ENCODE data around the gene RNASE9. TPM values are rescaled to one million over a fixed set of nuclear protein-coding genes. Genes with fewer than 3 reads are reported as not detected.
"Not testable (repeated sequence)": the region's sequence is repeated elsewhere in the genome, so short reads cannot be mapped to it uniquely, and the experiment has no call there.

The RNASE9 gene
- total RNA-seq, 2 experiments from 2014 or later = not detected

GRCh38 chr14:20569865-20570264 is 9.0 kb upstream of the RNASE9 start:
- H3K27me3 Mint-ChIP-seq (ENCODE audit: low read depth); H3K36me3 Mint-ChIP-seq (ENCODE audit: low read depth); DNase-seq; H3K27ac Mint-ChIP-seq; H3K9me3 Mint-ChIP-seq; intact Hi-C loops (cut with micrococcal nuclease); H3K4me3 Mint-ChIP-seq: not testable (repeated sequence)
- CTCF ChIA-PET = interaction anchor here (0.8 to 1.1 kb wide), 2 partner anchors 18 to 252 kb away, joined by 3 read pairs; partner anchors contain the start of gene RNASE11
- peaks cover 11% of the 10 kb centered on the region for H3K4me1 Mint-ChIP-seq (ENCODE audit: low read depth)

DNA sequence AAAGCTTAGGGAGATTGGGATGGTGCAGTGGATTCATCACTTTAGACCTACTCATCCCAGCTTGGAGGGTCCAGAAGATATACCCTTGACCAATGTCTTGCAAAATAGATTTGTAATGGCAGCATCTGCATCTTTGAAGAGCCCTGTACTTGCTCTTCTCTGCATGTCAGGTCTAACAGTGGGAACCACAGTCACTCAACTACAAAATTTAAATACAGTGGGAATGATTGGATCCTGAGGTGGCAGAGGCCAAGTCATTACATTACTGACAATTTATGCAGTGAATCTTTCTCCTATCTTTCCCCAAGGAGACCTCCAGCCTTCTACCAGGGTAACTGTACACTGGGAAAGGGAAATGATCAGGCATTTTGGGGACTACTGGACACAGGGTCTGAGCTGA is 8.2 kb upstream of the RNASE9 start:
- H3K4me1 Mint-ChIP-seq (ENCODE audit: low read depth) = peaks cover 11% of the 10 kb centered on the region
- no peak for DNase-seq
- no peak overlapping the region for H3K27ac Mint-ChIP-seq
- peaks cover 2% of the 10 kb centered on the region for H3K36me3 Mint-ChIP-seq (ENCODE audit: low read depth)
- intact Hi-C loops (cut with micrococcal nuclease) = no loop called here
- peaks cover 10% of the 10 kb centered on the region for H3K9me3 Mint-ChIP-seq
- H3K4me3 Mint-ChIP-seq = no peak overlapping the region
- CTCF ChIA-PET = interaction anchor here (0.8 to 1.1 kb wide), 2 partner anchors 18 to 253 kb away, joined by 3 read pairs; partner anchors contain the start of gene RNASE11
- H3K27me3 Mint-ChIP-seq (ENCODE audit: low read depth) = no peaks in the 10 kb centered on the region

DNA sequence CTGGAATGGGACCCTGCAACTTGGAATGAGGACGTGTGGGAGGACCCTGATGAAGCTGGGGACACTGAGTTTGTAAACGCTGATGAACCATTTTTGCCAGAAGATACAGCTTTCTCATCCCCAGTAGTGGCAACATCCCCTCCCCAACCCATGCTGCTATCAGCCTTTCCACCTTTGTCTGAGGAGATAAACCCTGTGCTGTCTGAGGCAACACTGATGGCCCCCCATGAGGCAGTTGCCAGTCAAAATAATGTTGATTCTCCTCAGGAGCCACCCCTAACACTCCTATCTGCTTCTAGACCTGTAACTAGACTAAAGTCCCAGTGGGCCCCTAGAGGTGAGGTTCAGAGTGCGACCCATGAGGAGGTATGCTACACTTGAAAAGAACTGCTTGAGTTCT is 7.5 kb upstream of the RNASE9 start:
- Mint-ChIP-seq H3K27ac (no peak overlapping the region), H3K4me3 (no peak overlapping the region), H3K4me1 (ENCODE audit: low read depth) (peaks cover 11% of the 10 kb centered on the region), H3K36me3 (ENCODE audit: low read depth) (peaks cover 2% of the 10 kb centered on the region), H3K9me3 (peaks cover 10% of the 10 kb centered on the region), H3K27me3 (ENCODE audit: low read depth) (no peaks in the 10 kb centered on the region)
- DNase-seq = no peak
- intact Hi-C loops (cut with micrococcal nuclease) = no loop called here
- CTCF ChIA-PET = interaction anchor here (1.1 kb wide), 1 partner anchor 13 kb away, joined by 3 read pairs; no protein-coding TSS in a partner anchor

DNA sequence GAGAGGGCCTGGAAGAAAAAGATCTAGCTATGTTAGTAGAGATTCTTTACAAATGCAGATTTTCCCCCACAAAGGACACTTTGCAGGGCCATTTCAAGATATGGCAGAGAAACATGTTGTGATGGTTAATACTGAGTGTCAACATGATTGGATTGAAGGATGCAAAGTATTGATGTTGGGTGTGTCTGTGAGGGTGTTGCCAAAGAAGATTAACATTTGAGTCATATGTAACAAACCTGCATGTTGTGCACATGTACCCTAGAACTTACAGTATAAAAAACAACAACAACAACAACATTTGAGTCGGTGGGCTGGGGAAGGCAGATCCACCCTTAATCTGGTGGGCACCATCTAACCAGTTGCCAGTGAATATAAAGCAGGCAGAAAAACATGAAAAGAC is 6.4 kb upstream of the RNASE9 start:
- CTCF ChIA-PET = interaction anchor here (1.2 kb wide), 1 partner anchor 43 kb away, joined by 4 read pairs; no protein-coding TSS in a partner anchor
- H3K36me3 Mint-ChIP-seq (ENCODE audit: low read depth); H3K9me3 Mint-ChIP-seq; H3K4me3 Mint-ChIP-seq; H3K27ac Mint-ChIP-seq; DNase-seq; intact Hi-C loops (cut with micrococcal nuclease); H3K27me3 Mint-ChIP-seq (ENCODE audit: low read depth): not testable (repeated sequence)
- peaks cover 11% of the 10 kb centered on the region for H3K4me1 Mint-ChIP-seq (ENCODE audit: low read depth)

DNA sequence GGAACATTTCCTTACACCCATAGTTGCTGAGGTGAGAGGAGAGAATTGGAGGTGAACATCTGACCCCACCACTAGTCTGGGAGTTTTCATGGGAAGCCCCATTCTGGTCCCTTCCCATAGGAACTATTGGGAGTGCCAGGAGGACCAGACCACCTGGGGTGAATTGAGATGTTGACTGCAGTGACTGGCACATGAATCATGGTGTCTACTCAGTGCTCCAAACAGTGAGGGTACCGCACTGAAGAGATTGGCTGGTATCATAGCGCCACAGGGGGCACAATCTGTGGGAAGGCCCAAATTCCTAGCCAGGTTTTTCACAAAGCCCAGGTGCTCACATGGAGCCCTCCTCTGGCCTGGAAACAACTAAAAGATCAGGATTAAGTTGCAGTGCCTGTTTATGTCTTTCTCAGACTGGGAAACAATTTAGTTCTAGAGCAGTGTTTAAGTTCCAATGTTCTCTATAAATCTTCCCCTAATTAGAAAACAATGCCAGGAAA is 3.7 kb upstream of the RNASE9 start:
- H3K36me3 Mint-ChIP-seq (ENCODE audit: low read depth) = peaks cover 2% of the 10 kb centered on the region
- H3K27me3 Mint-ChIP-seq (ENCODE audit: low read depth) = no peaks in the 10 kb centered on the region
- peaks cover 10% of the 10 kb centered on the region for H3K9me3 Mint-ChIP-seq
- no peak overlapping the region for H3K4me3 Mint-ChIP-seq
- no peak overlapping the region for H3K27ac Mint-ChIP-seq
- intact Hi-C loops (cut with micrococcal nuclease) = no loop called here
- DNase-seq = no peak
- CTCF ChIA-PET = no interaction called here
- H3K4me1 Mint-ChIP-seq (ENCODE audit: low read depth) = peaks cover 11% of the 10 kb centered on the region

- Mint-ChIP-seq H3K4me1 (ENCODE audit: low read depth) (peaks cover 11% of the 10 kb centered on the region), H3K36me3 (ENCODE audit: low read depth) (peaks cover 2% of the 10 kb centered on the region), H3K27me3 (ENCODE audit: low read depth) (no peaks in the 10 kb centered on the region), H3K9me3 (peaks cover 4% of the 10 kb centered on the region), H3K27ac (no peak overlapping the region), H3K4me3 (no peak overlapping the region)
- DNase-seq = no peak
- CTCF ChIA-PET = no interaction called here
- intact Hi-C loops (cut with micrococcal nuclease) = no loop called here
These were observed 3.1 kb upstream of the RNASE9 start for GRCh38 chr14:20563971-20564370.

DNA sequence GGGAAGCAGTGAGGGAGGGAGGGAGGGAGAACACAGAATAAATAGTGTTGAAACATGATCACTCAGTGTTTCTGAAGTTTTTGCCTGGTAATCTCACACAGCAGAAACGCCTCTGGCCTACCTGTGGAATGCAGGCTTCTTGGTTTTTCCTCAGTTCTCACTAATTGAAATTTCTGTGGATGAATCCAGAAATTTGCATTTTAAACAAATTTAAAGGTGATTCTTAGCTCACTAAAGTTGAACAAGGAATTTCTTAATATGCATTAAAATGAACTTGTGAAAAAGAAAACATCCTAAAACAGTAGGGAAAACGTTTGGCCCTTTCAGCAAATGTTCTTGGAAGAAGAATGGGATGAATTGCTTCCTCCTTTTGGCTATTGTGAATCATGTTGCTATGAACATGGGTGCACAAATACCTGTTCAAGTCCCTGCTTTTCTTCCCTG is 1.4 kb downstream of the RNASE9 start:
- Mint-ChIP-seq H3K9me3 (no peaks in the 10 kb centered on the region), H3K4me3 (no peak overlapping the region), H3K4me1 (ENCODE audit: low read depth) (no peaks in the 10 kb centered on the region), H3K36me3 (ENCODE audit: low read depth) (no peaks in the 10 kb centered on the region), H3K27ac (no peak overlapping the region), H3K27me3 (ENCODE audit: low read depth) (no peaks in the 10 kb centered on the region)
- CTCF ChIA-PET = no interaction called here
- no peak for DNase-seq
- intact Hi-C loops (cut with micrococcal nuclease) = loop anchor here (5.0 kb wide), 1 partner anchor 42 kb away; no protein-coding TSS in a partner anchor

DNA sequence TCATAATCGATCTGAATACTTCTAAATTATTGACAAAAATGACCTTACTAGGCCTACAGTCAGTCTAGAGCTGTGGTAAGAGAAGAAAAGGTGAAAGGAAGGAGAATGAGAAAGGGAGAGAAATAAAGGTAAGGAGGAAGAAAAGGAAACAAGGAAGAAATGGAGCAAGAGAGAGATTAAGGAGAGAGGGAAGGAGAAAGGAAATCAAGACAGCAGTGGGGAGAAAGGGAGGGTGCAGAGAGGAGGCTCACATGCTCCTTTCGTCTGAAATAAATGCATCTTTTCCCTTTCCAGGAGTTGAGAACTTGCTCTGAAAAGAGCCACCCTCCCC is 3.7 kb downstream of the RNASE9 start:
- H3K36me3 Mint-ChIP-seq (ENCODE audit: low read depth) = no peaks in the 10 kb centered on the region
- intact Hi-C loops (cut with micrococcal nuclease) = loop anchor here (5.0 kb wide), 1 partner anchor 40 kb away; no protein-coding TSS in a partner anchor
- no peaks in the 10 kb centered on the region for H3K27me3 Mint-ChIP-seq (ENCODE audit: low read depth)
- CTCF ChIA-PET = no interaction called here
- no peak for DNase-seq
- H3K4me3 Mint-ChIP-seq = no peak overlapping the region
- no peaks in the 10 kb centered on the region for H3K4me1 Mint-ChIP-seq (ENCODE audit: low read depth)
- H3K27ac Mint-ChIP-seq = no peak overlapping the region
- no peaks in the 10 kb centered on the region for H3K9me3 Mint-ChIP-seq

- intact Hi-C loops (cut with micrococcal nuclease) = loop anchor here (5.0 kb wide), 1 partner anchor 39 kb away; no protein-coding TSS in a partner anchor
- no peak overlapping the region for H3K27ac Mint-ChIP-seq
- CTCF ChIA-PET = no interaction called here
These were observed 4.2 kb downstream of the RNASE9 start for GRCh38 chr14:20556500-20557211.

GRCh38 chr14:20555845-20556244 is 5.0 kb downstream of the RNASE9 start:
- CTCF ChIA-PET = interaction anchor here (0.8 kb wide), 1 partner anchor 68 kb away, joined by 3 read pairs; no protein-coding TSS in a partner anchor
- DNase-seq = no peak
- Mint-ChIP-seq H3K4me1 (ENCODE audit: low read depth) (no peaks in the 10 kb centered on the region), H3K27me3 (ENCODE audit: low read depth) (no peaks in the 10 kb centered on the region), H3K27ac (no peak overlapping the region), H3K36me3 (ENCODE audit: low read depth) (no peaks in the 10 kb centered on the region), H3K9me3 (no peaks in the 10 kb centered on the region), H3K4me3 (no peak overlapping the region)
- intact Hi-C loops (cut with micrococcal nuclease) = loop anchor here (5.0 kb wide), 1 partner anchor 39 kb away; no protein-coding TSS in a partner anchor

More at GRCh38 chr14:20556500-20557211, 4.2 kb downstream of the RNASE9 start:
- no peaks in the 10 kb centered on the region for H3K9me3 Mint-ChIP-seq
- DNase-seq = no peak
- no peaks in the 10 kb centered on the region for H3K27me3 Mint-ChIP-seq (ENCODE audit: low read depth)
- no peaks in the 10 kb centered on the region for H3K4me1 Mint-ChIP-seq (ENCODE audit: low read depth)
- no peak overlapping the region for H3K4me3 Mint-ChIP-seq
- no peaks in the 10 kb centered on the region for H3K36me3 Mint-ChIP-seq (ENCODE audit: low read depth)

- CTCF ChIA-PET = no interaction called here
- no peaks in the 10 kb centered on the region for H3K4me1 Mint-ChIP-seq (ENCODE audit: low read depth)
- intact Hi-C loops (cut with micrococcal nuclease) = no loop called here
- no peak for DNase-seq
- no peaks in the 10 kb centered on the region for H3K36me3 Mint-ChIP-seq (ENCODE audit: low read depth)
- H3K4me3 Mint-ChIP-seq = no peak overlapping the region
- no peaks in the 10 kb centered on the region for H3K27me3 Mint-ChIP-seq (ENCODE audit: low read depth)
- H3K27ac Mint-ChIP-seq = no peak overlapping the region
- no peaks in the 10 kb centered on the region for H3K9me3 Mint-ChIP-seq
These were observed 7.8 kb downstream of the RNASE9 start for GRCh38 chr14:20553024-20553423.

- H3K4me3 Mint-ChIP-seq = no peak overlapping the region
- intact Hi-C loops (cut with micrococcal nuclease) = no loop called here
- CTCF ChIA-PET = no interaction called here
- no peaks in the 10 kb centered on the region for H3K27me3 Mint-ChIP-seq (ENCODE audit: low read depth)
- H3K9me3 Mint-ChIP-seq = no peaks in the 10 kb centered on the region
- H3K4me1 Mint-ChIP-seq (ENCODE audit: low read depth) = no peaks in the 10 kb centered on the region
- H3K36me3 Mint-ChIP-seq (ENCODE audit: low read depth) = no peaks in the 10 kb centered on the region
- no peak overlapping the region for H3K27ac Mint-ChIP-seq
- DNase-seq = no peak
These were observed 9.2 kb downstream of the RNASE9 start for GRCh38 chr14:20551606-20552005.

- Mint-ChIP-seq H3K36me3 (ENCODE audit: low read depth) (no peaks in the 10 kb centered on the region), H3K27ac (no peak overlapping the region), H3K9me3 (no peaks in the 10 kb centered on the region), H3K4me3 (no peak overlapping the region), H3K4me1 (ENCODE audit: low read depth) (no peaks in the 10 kb centered on the region), H3K27me3 (ENCODE audit: low read depth) (no peaks in the 10 kb centered on the region)
- DNase-seq = no peak
- CTCF ChIA-PET = no interaction called here
- intact Hi-C loops (cut with micrococcal nuclease) = no loop called here
These were observed 9.9 kb downstream of the RNASE9 start for GRCh38 chr14:20550926-20551325.

All from activated naive CD4-positive, alpha-beta T cell treated with anti-CD3 and anti-CD28 coated beads for 36 hours (primary cell).